Measurements from ENCODE around the gene FN3K. TPM values are rescaled to one million over a fixed set of nuclear protein-coding genes. Genes with fewer than 3 reads are reported as not detected.

Gene FN3K
- total RNA-seq, 1 donor, result 2.9 TPM

DNA sequence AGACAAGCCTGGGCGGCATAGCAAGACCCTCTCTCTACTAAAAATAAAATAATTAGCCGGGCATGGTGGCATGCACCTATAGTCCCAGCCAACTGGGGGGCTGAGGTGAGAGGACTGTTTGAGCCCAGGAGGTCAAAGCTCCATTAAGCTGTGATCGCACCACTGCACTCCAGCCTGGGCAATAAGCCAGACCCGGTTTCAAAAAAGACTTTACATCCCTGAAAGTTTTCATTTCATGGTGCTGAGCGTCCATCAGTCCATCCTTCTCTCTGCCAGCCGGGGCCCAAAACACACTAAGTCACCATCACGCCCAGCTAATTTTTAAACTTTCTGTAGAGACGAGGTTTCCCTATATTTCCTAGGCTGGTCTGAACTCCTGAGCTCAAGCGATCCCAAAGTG lies 47.5 kb upstream of the FN3K start:
- H3K79me2 ChIP-seq (ENCODE audit: insufficient read depth, low read length), result no peaks in the 10 kb centered on the region
- H2AFZ ChIP-seq (ENCODE audit: low read length), result no peak overlapping the region
- no peaks in the 10 kb centered on the region for H3K36me3 ChIP-seq (ENCODE audit: insufficient read depth, low read length)
- DNase-seq (ENCODE audit: insufficient read length, low spot score, missing footprints), result peak; percentile 37
- no peak overlapping the region for H3K27ac ChIP-seq (ENCODE audit: low read depth, low read length)
- no peak overlapping the region for H3K4me2 ChIP-seq (ENCODE audit: insufficient read depth, low read length)
- H3K27me3 ChIP-seq (ENCODE audit: insufficient read depth, low read length), result no peaks in the 10 kb centered on the region
- H4K20me1 ChIP-seq (ENCODE audit: insufficient read depth, low read length), result no peaks in the 10 kb centered on the region
- no peak overlapping the region for H3K4me3 ChIP-seq (ENCODE audit: insufficient read depth, low read length)
- no peak for TF ChIP-seq CTCF (IDR thresholded peaks at IDR 0.05; ENCODE audit: extremely low read depth, low read depth, low read length)
- no peaks in the 10 kb centered on the region for H3K9me3 ChIP-seq (ENCODE audit: low read depth, low read length)
- no peaks in the 10 kb centered on the region for H3K4me1 ChIP-seq (ENCODE audit: insufficient read depth, low read length)

GRCh38 chr17:82689077-82689476 lies 46.3 kb upstream of the FN3K start:
- H4K20me1 ChIP-seq (ENCODE audit: insufficient read depth, low read length), result peaks cover 4% of the 10 kb centered on the region
- H3K27ac ChIP-seq (ENCODE audit: low read depth, low read length), result no peak overlapping the region
- no peak overlapping the region for H2AFZ ChIP-seq (ENCODE audit: low read length)
- H3K4me2 ChIP-seq (ENCODE audit: insufficient read depth, low read length), result no peak overlapping the region
- H3K4me1 ChIP-seq (ENCODE audit: insufficient read depth, low read length), result no peaks in the 10 kb centered on the region
- no peaks in the 10 kb centered on the region for H3K36me3 ChIP-seq (ENCODE audit: insufficient read depth, low read length)
- TF ChIP-seq CTCF (IDR thresholded peaks at IDR 0.05; ENCODE audit: extremely low read depth, low read depth, low read length), result no peak
- no peak overlapping the region for H3K4me3 ChIP-seq (ENCODE audit: insufficient read depth, low read length)
- peak; percentile 73 for DNase-seq (ENCODE audit: insufficient read length, low spot score, missing footprints)
- no peaks in the 10 kb centered on the region for H3K79me2 ChIP-seq (ENCODE audit: insufficient read depth, low read length)
- no peaks in the 10 kb centered on the region for H3K27me3 ChIP-seq (ENCODE audit: insufficient read depth, low read length)
- H3K9me3 ChIP-seq (ENCODE audit: low read depth, low read length), result no peaks in the 10 kb centered on the region

DNA sequence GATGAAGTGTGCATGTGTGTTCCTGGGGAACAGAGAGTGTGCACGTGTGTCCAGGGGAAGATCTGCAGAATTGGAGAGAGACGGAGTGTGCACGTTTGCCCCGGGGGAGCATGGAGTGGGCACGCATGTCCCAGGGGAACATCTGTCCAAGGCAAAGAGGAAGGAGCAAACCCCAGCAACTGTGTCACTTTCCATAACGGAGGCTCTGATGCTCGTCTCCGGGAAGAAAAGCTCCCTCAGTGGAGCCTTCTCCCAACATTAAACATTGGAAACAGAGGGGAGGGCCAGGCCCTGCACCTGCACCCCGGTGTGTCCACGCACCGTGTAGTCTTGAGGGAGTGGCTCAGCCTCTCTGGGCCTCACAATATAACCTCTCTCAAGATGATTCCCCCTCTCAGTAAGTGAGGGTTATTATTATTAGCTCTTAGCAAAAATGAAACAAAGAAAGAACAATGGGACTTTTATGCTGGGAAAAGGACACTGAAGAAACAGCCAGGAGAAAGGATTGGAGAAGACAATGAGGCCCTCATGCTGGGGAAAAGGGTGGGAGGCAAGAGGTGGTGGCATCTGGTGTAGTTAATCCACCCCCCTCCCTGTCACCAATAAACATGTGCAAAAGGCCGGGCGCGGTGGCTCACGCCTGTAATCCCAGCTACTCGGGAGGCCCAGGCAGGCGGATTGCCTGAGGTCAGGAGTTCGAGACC lies 44.5 kb upstream of the FN3K start:
- Histone ChIP-seq H3K27ac (ENCODE audit: low read depth, low read length) (no peak overlapping the region), H2AFZ (ENCODE audit: low read length) (no peak overlapping the region), H3K4me3 (ENCODE audit: insufficient read depth, low read length) (no peak overlapping the region), H3K79me2 (ENCODE audit: insufficient read depth, low read length) (no peaks in the 10 kb centered on the region), H3K4me1 (ENCODE audit: insufficient read depth, low read length) (no peaks in the 10 kb centered on the region), H3K27me3 (ENCODE audit: insufficient read depth, low read length) (no peaks in the 10 kb centered on the region), H3K9me3 (ENCODE audit: low read depth, low read length) (no peaks in the 10 kb centered on the region), H3K4me2 (ENCODE audit: insufficient read depth, low read length) (no peak overlapping the region), H4K20me1 (ENCODE audit: insufficient read depth, low read length) (peaks cover 4% of the 10 kb centered on the region), H3K36me3 (ENCODE audit: insufficient read depth, low read length) (no peaks in the 10 kb centered on the region)
- TF ChIP-seq CTCF (IDR thresholded peaks at IDR 0.05; ENCODE audit: extremely low read depth, low read depth, low read length), result no peak
- DNase-seq (ENCODE audit: insufficient read length, low spot score, missing footprints), result peak; percentile 17

- no peak overlapping the region for H3K27ac ChIP-seq (ENCODE audit: low read depth, low read length)
- peak; percentile 51 for DNase-seq (ENCODE audit: insufficient read length, low spot score, missing footprints)
- no peaks in the 10 kb centered on the region for H3K9me3 ChIP-seq (ENCODE audit: low read depth, low read length)
- no peak overlapping the region for H2AFZ ChIP-seq (ENCODE audit: low read length)
- H3K36me3 ChIP-seq (ENCODE audit: insufficient read depth, low read length), result no peaks in the 10 kb centered on the region
- H3K27me3 ChIP-seq (ENCODE audit: insufficient read depth, low read length), result no peaks in the 10 kb centered on the region
- H3K79me2 ChIP-seq (ENCODE audit: insufficient read depth, low read length), result peaks cover 2% of the 10 kb centered on the region
- H3K4me1 ChIP-seq (ENCODE audit: insufficient read depth, low read length), result no peaks in the 10 kb centered on the region
- peaks cover 4% of the 10 kb centered on the region for H4K20me1 ChIP-seq (ENCODE audit: insufficient read depth, low read length)
- H3K4me2 ChIP-seq (ENCODE audit: insufficient read depth, low read length), result no peak overlapping the region
- no peak overlapping the region for H3K4me3 ChIP-seq (ENCODE audit: insufficient read depth, low read length)
- TF ChIP-seq CTCF (IDR thresholded peaks at IDR 0.05; ENCODE audit: extremely low read depth, low read depth, low read length), result no peak
These were observed 43.7 kb upstream of the FN3K start for GRCh38 chr17:82691714-82692113.

All from osteoblast (primary cell).